H1 (cell line): Measurements from ENCODE around the gene FCGBP. TPM values are rescaled to one million over a fixed set of nuclear protein-coding genes. Genes with fewer than 3 reads are reported as not detected.

Source experiments
- CTCF ChIA-PET: fragments of 300-600 bp; sonication (Branson Sonifier 250); formaldehyde crosslinking; loops from one replicate; lab custom pipeline; 2021; ENCODE audit not compliant: partially characterized antibody; lab: Charles Lee
- POLR2A ChIA-PET: fragments of 300-600 bp; sonication (Branson Sonifier 250); formaldehyde crosslinking; loops from one replicate; lab custom pipeline; 2021; ENCODE audit warnings: inconsistent platforms; ENCODE audit not compliant: partially characterized antibody; lab: Charles Lee
- DNase-seq, 2 experiments: peaks; one replicate each; pipeline versions ENCODE4 v3.0.0 to v3.0.0-alpha.2; 2010 to 2022; ENCODE audit warnings: low spot score in 2 of 2, low read depth in 1 of 2, mixed read lengths in 1 of 2
- FAIRE-seq: peaks from 2 replicates; lab custom pipeline; 2011; peaks lifted over from hg19 to GRCh38; lab: Jason Lieb, UNC
- H2AFZ ChIP-seq: 2 replicates; pipeline ENCODE4 v1.8.1; 2012; ENCODE audit warnings: low read length, inconsistent platforms
- H2AK5ac ChIP-seq: 2 replicates; pipeline ENCODE4 v1.6.1; 2013; ENCODE audit warnings: low read depth, low read length
- H2BK120ac ChIP-seq: replicated peaks from 2 replicates; pipeline ENCODE3; 2013; ENCODE audit warnings: low read depth, low read length, inconsistent platforms
- H2BK12ac ChIP-seq: 2 replicates; pipeline ENCODE4 v1.6.1; 2013; ENCODE audit warnings: low read depth, low read length
- H2BK15ac ChIP-seq: 2 replicates; pipeline ENCODE4 v1.6.1; 2013; ENCODE audit warnings: low read length
- H2BK20ac ChIP-seq: 2 replicates; pipeline ENCODE4 v1.6.1; 2013; ENCODE audit warnings: low read length
- H2BK5ac ChIP-seq: 2 replicates; pipeline ENCODE4 v1.6.1; 2013; ENCODE audit warnings: low read depth, low read length
- H3K14ac ChIP-seq: 2 replicates; pipeline ENCODE4 v1.6.1; 2013; ENCODE audit warnings: inconsistent platforms; ENCODE audit not compliant: insufficient read length
- H3K18ac ChIP-seq: 2 replicates; pipeline ENCODE4 v1.6.1; 2013; ENCODE audit warnings: low read length; ENCODE audit errors: extremely low read depth
- H3K23ac ChIP-seq: 2 replicates; pipeline ENCODE4 v1.6.1; 2013; ENCODE audit warnings: inconsistent platforms; ENCODE audit not compliant: insufficient read length
- H3K23me2 ChIP-seq: 2 replicates; pipeline ENCODE4 v1.6.1; 2013; ENCODE audit warnings: low read depth, low read length
- H3K27ac ChIP-seq: 2 replicates; pipeline ENCODE4 v1.6.1; 2011; ENCODE audit warnings: low read depth, low read length, inconsistent platforms
- H3K27me3 ChIP-seq, 4 experiments: replicated peaks in 1 of 4; 1 replicate in 1 of 4; 2 replicates in 3 of 4; pipeline versions ENCODE4 v1.6.1 to v1.8.1; 2011 to 2013; ENCODE audit warnings: low read length in 3 of 4, mild to moderate bottlenecking in 3 of 4, inconsistent platforms in 2 of 4, mixed read lengths in 2 of 4, moderate library complexity in 1 of 4; ENCODE audit not compliant: control insufficient read depth in 3 of 4, insufficient read depth in 3 of 4; ENCODE audit errors: extremely low read depth in 1 of 4
- H3K36me3 ChIP-seq, 4 experiments: 2 replicates each; pipeline versions ENCODE4 v1.6.1 to v1.8.1; 2011 to 2013; ENCODE audit warnings: mild to moderate bottlenecking in 4 of 4, low read length in 3 of 4, moderate library complexity in 2 of 4, control low read depth in 1 of 4, inconsistent platforms in 1 of 4; ENCODE audit not compliant: insufficient read depth in 4 of 4, control insufficient read depth in 2 of 4
- H3K4ac ChIP-seq: replicated peaks from 2 replicates; pipeline ENCODE3; 2013; ENCODE audit warnings: low read length, low read depth, mixed read lengths, inconsistent platforms; ENCODE audit not compliant: insufficient read length
- H3K4me1 ChIP-seq, 4 experiments: replicated peaks in 1 of 4; 1 replicate in 1 of 4; 2 replicates in 3 of 4; pipeline versions ENCODE4 v1.6.1 to v1.8.1; 2011 to 2013; ENCODE audit warnings: low read length in 3 of 4, inconsistent platforms in 2 of 4, mixed read lengths in 1 of 4; ENCODE audit not compliant: insufficient read depth in 4 of 4, control insufficient read depth in 3 of 4
- H3K4me2 ChIP-seq, 2 experiments: 2 replicates each; pipeline versions ENCODE4 v1.6.1 to v1.8.1; 2011 to 2013; ENCODE audit warnings: low read depth in 2 of 2, low read length in 2 of 2, control low read depth in 1 of 2, inconsistent platforms in 1 of 2, mild to moderate bottlenecking in 1 of 2; ENCODE audit not compliant: insufficient read depth in 1 of 2
- H3K4me3 ChIP-seq, 4 experiments: fragments of 200-600, 300-600 bp in 1 of 4; sonication (generic), shearing (Covaris generic), sonication (Bioruptor Twin) in 1 of 4; 2 replicates each; pipeline versions ENCODE4 v1.5.1 to v1.8.1; 2011 to 2016; ENCODE audit warnings: low read length in 4 of 4, low read depth in 3 of 4, control low read depth in 2 of 4, inconsistent platforms in 2 of 4, mild to moderate bottlenecking in 2 of 4, mixed read lengths in 1 of 4, moderate library complexity in 1 of 4; ENCODE audit not compliant: insufficient read depth in 2 of 4; ENCODE audit errors: extremely low read depth in 1 of 4
- H3K56ac ChIP-seq: replicated peaks from 2 replicates; pipeline ENCODE3; 2013; ENCODE audit warnings: low read depth, mild to moderate bottlenecking, mixed read lengths, low read length, inconsistent platforms; ENCODE audit not compliant: insufficient read length
- H3K79me1 ChIP-seq: 2 replicates; pipeline ENCODE4 v1.6.1; 2013; ENCODE audit warnings: low read depth, low read length, control low read depth
- H3K79me2 ChIP-seq, 2 experiments: 2 replicates each; pipeline versions ENCODE4 v1.6.1 to v1.8.1; 2012 to 2013; ENCODE audit warnings: low read length in 2 of 2, mild to moderate bottlenecking in 2 of 2, inconsistent platforms in 1 of 2; ENCODE audit not compliant: insufficient read depth in 2 of 2, control insufficient read depth in 1 of 2
- H3K9ac ChIP-seq, 4 experiments: replicated peaks in 1 of 4; 1 replicate in 1 of 4; 2 replicates in 3 of 4; pipeline versions ENCODE4 v1.6.1 to v1.8.1; 2011 to 2013; ENCODE audit warnings: low read depth in 3 of 4, low read length in 3 of 4, control low read depth in 2 of 4, mild to moderate bottlenecking in 2 of 4, moderate library complexity in 2 of 4, inconsistent platforms in 1 of 4; ENCODE audit errors: extremely low read depth in 1 of 4
- H3K9me3 ChIP-seq, 2 experiments: 2 replicates each; pipeline versions ENCODE4 v1.6.1 to v1.8.1; 2012 to 2013; ENCODE audit warnings: mild to moderate bottlenecking in 2 of 2, moderate library complexity in 2 of 2, control low read depth in 1 of 2, inconsistent platforms in 1 of 2, low read depth in 1 of 2, low read length in 1 of 2, mixed read lengths in 1 of 2; ENCODE audit not compliant: insufficient read depth in 2 of 2
- H4K20me1 ChIP-seq, 2 experiments: replicated peaks in 1 of 2; 2 replicates each; pipeline versions ENCODE3 to v1.8.1; 2011 to 2013; ENCODE audit warnings: inconsistent platforms in 2 of 2, low read length in 2 of 2, mild to moderate bottlenecking in 1 of 2; ENCODE audit not compliant: insufficient read depth in 2 of 2, control insufficient read depth in 1 of 2
- H4K5ac ChIP-seq: 2 replicates; pipeline ENCODE4 v1.6.1; 2013; ENCODE audit warnings: low read length, low read depth, mixed read lengths, inconsistent platforms; ENCODE audit not compliant: insufficient read length
- H4K8ac ChIP-seq: 2 replicates; pipeline ENCODE4 v1.8.0; 2013; ENCODE audit warnings: mild to moderate bottlenecking, moderate library complexity, low read length, inconsistent platforms; ENCODE audit not compliant: insufficient read depth; ENCODE audit errors: extremely low read depth
- H4K91ac ChIP-seq: replicated peaks from 2 replicates; pipeline ENCODE3; 2013; ENCODE audit warnings: low read length, mixed read lengths, inconsistent platforms; ENCODE audit not compliant: insufficient read length
- BCL11A ChIP-seq, 2 experiments: IDR thresholded peaks; one replicate each; pipeline ENCODE4 v1.6.1; 2011; ENCODE audit warnings: low read depth in 2 of 2, low read length in 2 of 2, mild to moderate bottlenecking in 2 of 2
- WGBS, 2 experiments: shearing (Covaris generic) in 1 of 2; methylation state at CpG; one replicate each; pipeline versions ENCODE4 v1.1.6 to v1.1.7; 2013 to 2015; ENCODE audit warnings: low lambda C conversion rate in 2 of 2, mixed read lengths in 2 of 2, inconsistent platforms in 1 of 2, low coverage in 1 of 2, missing lambda C conversion rate in 1 of 2; ENCODE audit not compliant: insufficient replicate concordance in 2 of 2, insufficient coverage in 1 of 2, insufficient read length in 1 of 2; ENCODE audit errors: extremely low coverage in 1 of 2, missing lambda C conversion rate in 1 of 2; 5-methylcytosine and 5-hydroxymethylcytosine counted together
- polyA plus RNA-seq, 7 experiments: library from polyadenylated mRNA; depleted of rRNA in 3 of 7; stranded (reverse) in 5 of 7; unstranded in 2 of 7; fragments of >200 nt in 5 of 7; fragments of 200-250 nt in 2 of 7; gene quantifications; 1 replicate in 5 of 7; 2 replicates in 1 of 7; 4 replicates in 1 of 7; pipeline versions ENCODE4 v1.2.1 to v1.2.3, GENCODE V29; 2011 to 2013; ENCODE audit warnings: missing spikeins in 2 of 7, mixed read lengths in 2 of 7
- total RNA-seq: library from RNA; stranded (reverse); fragmentation: NEBNext Ultra II Directional; extraction: Animal tissue kit (Norgen Biotek cat#: 25700); gene quantifications from 2 replicates; pipeline ENCODE4 v1.2.1, GENCODE V29; 2021

Gene FCGBP
- total and polyA plus RNA-seq, 2 of the 8 experiments (the other 6 are each of a cell fraction or from before 2014, with no cell fraction given): 1.1 to 3.1 TPM

DNA sequence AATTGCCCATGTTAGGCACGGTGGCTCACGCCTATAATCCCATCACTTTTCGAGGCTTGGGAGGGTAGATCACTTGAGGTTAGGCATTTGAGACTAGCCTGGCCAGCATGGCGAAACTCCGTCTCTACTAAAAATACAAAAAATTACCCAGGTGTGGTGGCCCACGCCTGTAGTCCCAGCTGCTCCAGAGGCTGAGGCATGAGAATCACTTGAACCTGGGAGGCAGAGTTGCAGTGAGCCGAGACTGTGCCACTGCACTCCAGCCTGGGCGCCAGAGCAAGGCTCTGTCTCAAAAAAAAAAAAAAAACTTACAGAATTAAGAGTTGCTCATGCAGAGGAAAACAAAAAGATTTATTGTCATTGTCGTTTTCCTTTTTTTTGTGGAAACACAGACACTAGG is 33.1 kb upstream of the FCGBP start:
- Histone ChIP-seq H2BK20ac (no peak overlapping the region), H3K27ac (no peak overlapping the region), H2BK15ac (no peak overlapping the region), H3K14ac (no peak overlapping the region), H3K4me3 (no peak overlapping the region), H4K5ac (no peak overlapping the region), H3K4ac (no peak overlapping the region), H2BK120ac (no peak overlapping the region), H2BK12ac (no peak overlapping the region), H4K20me1 (peaks cover 0 to 2% of the 10 kb centered on the region in 2 experiments), H2AFZ (no peak overlapping the region), H4K8ac (no peak overlapping the region), H3K79me2 (peaks cover 3 to 14% of the 10 kb centered on the region in 2 experiments; a peak in 3 of 4 replicates), H3K36me3 (peaks cover 0 to 5% (median 0%) of the 10 kb centered on the region in 4 experiments; a peak in 2 of 8 replicates), H3K79me1 (peaks cover 6% of the 10 kb centered on the region; the same call in 1 of the 2 replicates), H3K56ac (no peak overlapping the region), H3K9ac (no peak overlapping the region), H4K91ac (no peak overlapping the region), H3K4me1 (peaks cover 0 to 2% (median 0%) of the 10 kb centered on the region in 4 experiments; a peak in 1 of 7 replicates), H3K23ac (no peak overlapping the region), H3K23me2 (peaks cover 5% of the 10 kb centered on the region), H3K9me3 (no peaks in the 10 kb centered on the region), H3K18ac (no peak overlapping the region), H3K27me3 (no peaks in the 10 kb centered on the region), H2AK5ac (no peak overlapping the region), H2BK5ac (no peak overlapping the region), H3K4me2 (no peak overlapping the region)
- POLR2A ChIA-PET: no interaction called here
- FAIRE-seq (no peak), DNase-seq (no peak)
- CTCF ChIA-PET: no interaction called here
- WGBS, 2 experiments: 91% methylated on average over 9 of the region's 9 CpGs; no CpG with 5 or more reads in 1 of the 2 experiments
- TF ChIP-seq BCL11A (IDR thresholded peaks at IDR 0.05; ENCODE audit: low read depth in 2 of 2, low read length in 2 of 2): no peak
